GM18519 (cell line): ENCODE results near the gene METAP2.

Experiments
- ATAC-seq: cut with Tn5 transposase; IDR thresholded peaks from one replicate; pipeline ENCODE4 v1.9.1; 2021; ENCODE audit warnings: mild to moderate bottlenecking, moderate library complexity; ENCODE audit not compliant: unreplicated experiment, low FRiP score

Gene METAP2

DNA sequence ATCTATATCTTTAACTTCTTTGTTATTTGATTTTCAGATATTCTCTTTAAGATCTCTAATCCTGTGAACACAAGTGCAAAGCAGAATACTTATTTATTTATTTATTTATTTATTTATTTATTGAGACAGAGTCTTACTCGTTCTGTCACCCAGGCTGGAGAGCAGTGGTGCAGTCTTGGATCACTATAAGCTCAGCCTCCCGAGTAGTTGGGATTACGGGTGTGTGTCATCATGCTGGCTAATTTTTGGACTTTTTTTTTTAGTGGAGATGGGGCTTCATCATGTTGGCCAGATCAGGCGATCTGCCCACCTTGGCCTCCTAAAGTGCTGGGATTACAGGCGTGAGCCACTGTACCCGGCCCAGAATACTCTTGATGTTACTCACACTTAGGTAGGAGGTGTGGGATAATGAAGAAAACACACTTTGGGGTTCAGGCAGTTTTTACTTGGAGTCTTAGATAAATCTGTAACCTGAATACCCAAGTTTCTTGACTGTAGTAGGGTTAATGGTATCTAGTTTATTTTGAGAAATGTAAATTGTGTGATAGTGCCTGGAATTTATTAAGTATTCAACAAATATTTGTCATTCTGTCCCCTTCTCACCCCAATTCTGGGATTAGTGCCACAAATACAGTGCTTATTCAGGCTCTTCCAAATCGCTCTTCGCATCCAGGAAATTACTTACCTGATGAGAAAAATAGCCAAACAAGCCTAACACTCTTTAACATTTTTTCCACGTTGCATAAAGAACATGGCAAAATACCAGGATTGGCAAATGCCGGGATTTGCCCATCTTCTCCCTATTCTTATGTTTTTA, 33.0 kb downstream of the METAP2 start:
- ATAC-seq, result no peak

DNA sequence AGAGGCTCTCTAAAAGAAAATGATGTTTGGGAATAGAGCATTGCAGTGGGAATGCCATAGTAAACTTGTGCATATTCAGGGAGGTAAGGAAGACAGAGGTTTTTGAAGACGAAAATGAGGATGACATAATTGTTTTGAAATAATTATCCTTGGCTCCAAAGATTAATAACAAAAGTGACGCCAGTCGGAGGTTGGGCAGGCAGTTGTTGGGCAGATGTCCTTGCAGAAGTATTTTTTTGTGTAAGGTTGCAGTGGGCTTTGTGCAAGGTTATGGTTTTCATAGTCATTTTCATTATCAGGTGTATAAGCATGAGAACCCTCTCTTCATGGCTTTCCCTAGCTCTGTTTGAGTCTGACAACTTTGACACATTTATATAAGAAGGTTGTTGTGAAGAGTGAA, 35.3 kb downstream of the METAP2 start:
- ATAC-seq, result no peak

DNA sequence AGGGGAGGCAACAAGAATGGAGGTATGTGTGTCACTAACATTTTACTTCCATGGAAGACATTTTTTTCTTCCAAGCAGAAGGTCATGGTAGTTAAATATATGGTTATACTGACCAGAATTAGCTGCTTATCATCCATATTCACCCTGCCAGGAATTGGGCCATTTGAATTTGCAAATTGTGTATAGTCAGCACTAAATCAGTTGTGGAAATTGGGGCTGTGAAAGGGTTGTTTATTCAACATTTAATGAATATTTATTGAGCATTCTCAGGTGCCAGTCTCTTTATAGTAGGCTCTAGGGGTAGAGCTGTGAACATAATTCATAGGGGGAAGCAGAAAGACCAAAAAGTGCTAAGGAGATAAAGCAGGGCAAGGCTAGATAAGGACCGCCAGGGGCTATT, 38.0 kb downstream of the METAP2 start:
- no peak for ATAC-seq

DNA sequence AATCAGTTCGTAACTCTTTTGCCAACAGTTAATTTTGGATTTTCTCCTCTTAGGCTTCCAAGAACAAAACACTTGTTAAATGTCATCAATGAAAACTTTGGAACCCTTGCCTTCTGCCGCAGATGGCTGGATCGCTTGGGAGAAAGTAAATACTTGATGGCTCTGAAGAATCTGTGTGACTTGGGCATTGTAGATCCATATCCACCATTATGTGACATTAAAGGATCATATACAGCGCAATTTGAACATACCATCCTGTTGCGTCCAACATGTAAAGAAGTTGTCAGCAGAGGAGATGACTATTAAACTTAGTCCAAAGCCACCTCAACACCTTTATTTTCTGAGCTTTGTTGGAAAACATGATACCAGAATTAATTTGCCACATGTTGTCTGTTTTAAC, 39.6 kb downstream of the METAP2 start:
- ATAC-seq, result no peak

DNA sequence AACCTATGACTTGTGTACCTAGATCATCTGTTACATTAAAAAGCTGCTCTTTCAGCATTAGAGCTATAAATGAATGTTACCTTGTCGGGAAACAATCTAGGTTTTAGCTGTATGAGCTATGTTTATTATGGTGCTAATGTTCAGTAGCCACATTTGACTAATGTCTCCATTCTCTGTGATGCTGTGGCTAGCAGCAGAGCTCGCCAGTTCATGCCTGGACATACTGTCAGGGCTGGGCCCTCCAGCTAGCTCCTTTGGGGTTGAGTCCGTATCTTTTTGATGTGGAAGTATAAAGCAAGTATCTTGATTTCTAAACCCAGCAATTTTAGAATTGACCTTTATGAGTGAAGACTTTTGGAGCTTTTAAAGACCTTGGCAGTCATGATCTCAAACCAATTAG, 41.2 kb downstream of the METAP2 start:
- no peak for ATAC-seq

DNA sequence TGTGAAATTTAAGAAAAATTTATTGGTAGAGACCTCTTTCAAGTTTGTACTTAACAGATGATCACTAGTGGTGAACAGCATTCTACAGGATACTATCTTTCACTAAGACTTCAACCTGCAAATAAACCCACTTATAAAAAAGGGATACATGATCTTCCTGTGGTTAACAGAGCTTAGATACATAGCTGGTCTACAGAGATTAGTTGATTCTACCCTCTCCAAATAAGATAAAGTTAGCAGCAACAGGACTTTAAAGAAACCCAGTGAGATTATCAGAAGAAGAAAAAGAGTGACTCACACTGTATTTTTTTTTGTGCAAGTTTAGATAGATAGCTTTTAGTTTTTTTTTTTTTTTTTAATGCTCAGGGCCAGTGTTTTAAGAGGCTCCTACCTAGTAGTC, 42.8 kb downstream of the METAP2 start:
- no peak for ATAC-seq

DNA sequence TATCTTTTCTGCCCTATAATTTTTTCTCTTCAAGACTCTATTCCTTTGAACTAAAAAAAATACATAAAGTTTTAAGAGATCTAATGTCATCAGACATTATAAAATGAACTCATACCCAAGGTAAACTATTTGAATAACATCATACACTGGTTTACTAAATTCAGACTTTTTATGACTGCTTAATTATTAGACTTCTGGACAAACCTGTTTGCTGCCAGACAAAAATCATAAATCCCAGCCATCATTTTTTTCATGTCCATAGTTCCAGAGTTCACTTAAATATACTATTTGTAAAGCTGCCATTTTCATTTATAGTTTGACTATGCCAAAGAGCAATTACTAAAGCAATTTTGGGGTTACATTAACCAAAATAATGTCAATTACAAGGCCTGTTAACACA, 43.3 kb downstream of the METAP2 start:
- no peak for ATAC-seq

DNA sequence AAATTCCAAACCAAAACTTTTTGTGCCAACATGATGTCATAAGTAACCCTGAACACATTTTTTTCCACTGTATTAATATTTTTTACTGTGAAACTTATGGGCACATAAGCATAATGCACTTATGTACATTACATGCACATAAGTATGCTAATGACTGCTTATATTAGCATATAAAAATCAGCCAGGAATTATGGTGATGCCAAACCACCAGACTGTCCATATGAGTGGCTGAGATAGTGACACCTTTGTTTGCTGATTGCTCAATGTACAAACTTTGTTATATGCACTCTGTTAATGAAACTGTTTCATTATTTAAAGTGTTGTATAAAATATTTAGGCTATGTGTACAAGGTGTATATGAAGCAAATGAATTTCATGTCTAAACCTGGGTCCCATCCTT, 45.0 kb downstream of the METAP2 start:
- ATAC-seq, result no peak

DNA sequence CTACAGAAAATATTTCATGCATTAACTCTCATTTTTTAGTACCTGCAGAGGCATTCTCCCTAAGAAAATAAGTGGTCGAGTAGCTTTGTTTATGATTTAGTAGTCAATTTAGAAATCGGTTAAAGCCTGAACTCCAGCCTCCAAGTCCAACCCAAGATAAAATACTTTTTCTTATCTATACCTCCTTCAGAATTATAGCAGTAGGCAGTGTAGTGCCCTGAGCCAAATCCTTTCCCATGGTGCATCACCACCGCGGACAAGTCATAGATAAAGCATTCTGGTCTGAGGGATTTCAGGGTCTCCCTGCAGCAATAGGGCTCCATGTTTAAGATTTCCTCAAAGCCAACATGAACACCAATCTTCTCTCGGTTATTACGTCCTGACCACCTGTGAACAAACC, 46.9 kb downstream of the METAP2 start:
- ATAC-seq, result no peak

DNA sequence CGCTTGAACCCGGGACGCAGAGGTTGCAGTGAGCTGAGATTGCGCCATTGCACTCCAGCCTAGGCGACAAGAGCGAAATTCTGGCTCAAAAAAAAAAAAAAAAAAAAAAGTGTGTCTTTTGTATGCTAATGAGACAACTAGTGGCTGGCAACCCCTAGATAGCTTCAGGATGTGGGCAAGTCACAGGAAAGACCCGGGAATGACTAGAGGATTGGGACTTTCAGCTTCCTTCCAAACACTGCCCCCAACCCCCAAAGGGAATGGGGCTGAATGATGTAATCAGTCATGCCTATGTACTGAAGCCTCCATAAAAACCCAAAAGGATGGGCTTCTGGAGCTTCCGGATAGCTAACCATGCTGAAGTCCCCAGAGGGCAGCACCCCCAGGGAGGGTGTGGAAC, 48.7 kb downstream of the METAP2 start:
- ATAC-seq, result no peak

DNA sequence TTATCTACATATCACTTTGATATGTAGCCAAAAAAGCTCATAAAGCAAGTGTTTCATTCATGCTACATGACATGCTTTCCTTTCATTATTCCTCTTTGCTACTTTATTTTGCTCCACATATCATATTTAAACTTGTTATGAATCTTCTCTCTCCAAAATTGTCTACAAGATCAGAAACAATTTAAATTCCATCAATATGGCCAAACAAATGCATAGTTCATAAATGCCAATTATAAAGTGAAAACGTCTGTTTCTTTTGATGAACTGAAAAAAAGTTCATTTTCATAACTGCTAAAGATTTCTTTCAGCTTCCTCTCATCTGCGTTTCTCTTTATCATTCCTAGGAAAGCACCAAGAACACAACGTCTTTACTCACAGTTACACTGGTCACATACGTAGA, 54.5 kb downstream of the METAP2 start:
- ATAC-seq, result no peak

DNA sequence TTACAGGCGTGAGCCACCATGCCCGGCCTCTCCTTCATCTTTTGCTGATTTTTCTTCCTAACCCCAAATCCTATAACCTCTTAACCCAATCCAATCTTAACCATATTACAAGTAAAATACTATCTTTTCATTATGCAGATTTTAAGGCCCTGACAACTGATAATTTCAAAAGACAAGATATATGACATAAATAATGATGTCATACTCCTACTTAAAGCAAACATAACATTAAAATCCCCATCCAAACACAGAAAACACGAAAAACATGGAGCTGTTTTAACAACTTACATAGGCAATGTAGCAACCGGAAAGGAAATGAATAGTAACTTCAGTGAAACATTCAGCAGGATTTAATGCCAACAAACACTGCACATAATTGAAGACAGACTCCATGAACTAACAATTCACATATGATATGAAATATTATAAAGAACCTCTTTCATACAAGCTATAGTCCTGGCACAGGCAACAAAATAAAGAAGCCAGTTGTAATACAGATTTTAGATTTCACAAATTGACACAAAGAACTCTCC, 55.8 kb downstream of the METAP2 start:
- ATAC-seq, result no peak

DNA sequence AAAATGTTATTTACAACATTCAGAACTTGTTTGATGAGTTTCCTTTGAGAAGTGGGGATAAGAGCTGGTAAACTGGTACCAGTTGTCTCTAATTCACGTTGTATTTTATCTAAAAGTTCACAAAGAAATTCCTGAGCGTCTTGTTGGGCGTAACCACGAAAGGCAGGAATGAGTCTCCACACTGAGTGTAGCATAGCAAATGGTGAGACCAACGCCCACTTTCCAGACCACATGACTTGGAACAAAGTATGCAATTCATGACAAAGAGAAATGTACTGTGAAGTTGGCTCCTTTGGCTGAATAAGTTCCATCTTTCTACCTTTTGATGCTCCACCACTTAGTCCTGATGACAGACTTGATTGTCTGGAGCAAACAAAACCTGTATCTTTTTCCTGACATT, 58.9 kb downstream of the METAP2 start:
- no peak for ATAC-seq

DNA sequence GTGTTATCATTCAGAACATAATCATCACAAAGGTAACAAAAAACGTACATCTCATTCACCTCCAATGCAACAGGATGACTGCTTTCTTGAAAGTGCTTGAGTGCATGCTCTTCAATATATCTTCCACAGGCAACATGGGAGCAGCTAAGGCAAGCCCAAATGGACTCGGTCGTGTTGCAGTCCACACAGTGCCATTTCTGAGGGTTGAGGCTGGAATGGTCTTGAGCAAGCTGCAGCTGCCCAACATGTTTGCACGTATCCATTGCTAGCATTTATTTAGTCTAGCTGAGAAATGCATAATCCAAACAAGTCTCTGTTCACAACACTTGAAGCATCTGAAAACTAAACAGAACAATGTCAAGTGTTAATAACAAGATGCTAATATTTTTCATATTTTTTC, 60.0 kb downstream of the METAP2 start:
- ATAC-seq, result no peak

DNA sequence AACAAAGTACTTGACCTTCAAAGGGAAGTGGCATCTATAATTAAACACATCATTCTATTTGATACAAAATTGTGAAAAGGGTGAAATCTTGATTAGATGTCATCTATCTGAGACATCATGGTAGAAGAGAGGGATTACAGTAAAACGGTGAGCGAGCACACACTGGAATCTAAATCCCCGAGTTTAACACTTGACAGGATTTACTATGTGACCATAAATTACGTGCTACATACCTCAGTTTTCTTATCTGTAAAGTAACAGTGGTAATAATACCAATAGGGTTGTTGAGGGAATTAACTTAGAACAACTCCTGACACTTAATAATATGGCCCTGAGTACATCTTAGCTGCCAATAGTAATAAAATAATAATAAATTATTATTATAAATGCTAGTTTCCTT, 64.1 kb downstream of the METAP2 start:
- ATAC-seq, result no peak

DNA sequence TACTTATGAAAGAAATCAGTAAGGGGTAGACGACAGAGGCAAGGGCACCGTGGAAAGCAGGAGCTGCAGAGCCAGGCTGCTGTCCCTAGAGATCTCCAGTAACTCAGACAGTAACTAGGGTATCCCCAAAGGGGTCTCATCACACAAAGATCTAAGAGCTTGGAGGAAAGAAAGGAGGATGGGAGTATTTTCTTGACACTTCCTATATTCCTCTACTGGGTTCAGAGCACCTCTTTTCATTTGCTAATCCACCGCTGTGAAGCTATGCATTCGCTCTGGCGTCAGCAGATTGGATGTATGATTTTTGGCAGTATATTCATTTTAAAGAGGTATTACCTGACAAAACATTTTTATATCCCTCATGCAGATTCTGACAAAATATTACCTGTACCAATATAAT, 64.7 kb downstream of the METAP2 start:
- no peak for ATAC-seq

DNA sequence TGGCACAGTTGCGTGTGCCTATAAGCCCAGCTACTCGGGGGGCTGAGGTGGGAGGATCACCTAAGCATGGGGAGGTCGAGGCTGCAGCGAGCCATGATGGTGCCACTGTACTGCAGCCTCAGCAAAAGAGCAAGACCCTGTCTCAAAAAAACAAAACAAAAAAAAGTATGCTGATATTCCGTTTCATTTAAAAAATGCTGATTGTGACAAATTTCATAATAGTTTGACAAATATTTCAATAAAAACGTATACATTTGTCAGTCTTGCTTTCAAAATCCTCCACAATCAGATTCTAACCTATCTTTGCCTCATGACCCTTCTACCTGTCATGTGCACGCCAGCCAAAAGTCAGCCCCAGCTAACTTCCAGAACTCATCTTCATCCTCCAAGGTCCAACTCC, 67.5 kb downstream of the METAP2 start:
- no peak for ATAC-seq

DNA sequence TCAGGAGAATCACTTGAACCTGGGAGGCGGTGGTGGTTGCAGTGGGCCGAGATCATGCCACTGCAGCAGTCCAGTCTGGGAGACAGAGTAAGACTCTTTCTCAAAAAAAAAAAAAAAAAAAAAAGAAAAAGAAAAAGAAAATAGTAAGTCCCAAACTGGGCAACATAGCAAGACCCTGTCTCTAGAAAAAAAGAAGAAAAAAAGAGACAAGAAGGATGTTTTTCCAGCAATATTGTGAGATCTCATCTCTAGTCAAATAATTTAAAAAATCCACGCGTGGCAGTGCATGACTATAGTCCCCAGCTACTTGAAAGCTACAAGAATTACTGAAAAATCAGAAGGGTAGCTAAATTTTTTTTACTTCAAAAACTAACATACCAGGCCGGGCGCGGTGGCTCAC, 69.4 kb downstream of the METAP2 start:
- ATAC-seq, result no peak

DNA sequence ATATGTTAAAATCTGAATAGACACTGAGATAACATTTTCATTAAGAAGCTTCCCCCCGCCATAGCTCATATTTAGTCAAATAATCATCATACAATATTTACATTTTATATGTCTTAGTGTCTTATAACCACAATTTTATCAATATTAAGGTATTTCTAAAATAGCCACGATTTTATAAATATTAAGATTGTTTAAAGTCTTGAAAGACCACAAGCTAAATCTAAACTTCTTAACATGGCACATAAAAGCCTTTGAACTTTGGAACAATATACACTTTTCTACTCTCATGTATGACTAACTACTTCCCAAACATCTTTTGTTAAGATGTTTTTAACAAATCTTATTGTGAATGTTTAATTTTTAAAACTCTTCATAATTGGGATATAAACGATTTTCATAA, 70.8 kb downstream of the METAP2 start:
- no peak for ATAC-seq

DNA sequence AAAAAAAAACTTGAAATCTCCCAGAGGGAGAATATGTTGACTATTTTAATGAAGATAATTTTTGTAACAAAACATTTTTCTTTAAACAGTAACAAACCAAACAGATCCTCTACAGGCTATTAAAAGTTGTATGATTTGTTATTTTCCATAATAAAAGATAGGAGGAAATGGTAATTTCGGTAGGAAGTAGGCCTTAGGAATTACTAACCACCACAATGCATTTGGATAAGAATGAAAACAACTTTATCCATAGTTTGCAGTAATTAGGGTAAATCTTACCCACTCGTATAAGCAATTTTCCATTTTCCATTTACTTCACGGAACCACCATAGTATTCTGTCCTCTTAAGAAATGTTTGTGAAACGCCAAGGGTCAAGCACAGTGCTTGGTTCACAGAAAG, 71.4 kb downstream of the METAP2 start:
- no peak for ATAC-seq

DNA sequence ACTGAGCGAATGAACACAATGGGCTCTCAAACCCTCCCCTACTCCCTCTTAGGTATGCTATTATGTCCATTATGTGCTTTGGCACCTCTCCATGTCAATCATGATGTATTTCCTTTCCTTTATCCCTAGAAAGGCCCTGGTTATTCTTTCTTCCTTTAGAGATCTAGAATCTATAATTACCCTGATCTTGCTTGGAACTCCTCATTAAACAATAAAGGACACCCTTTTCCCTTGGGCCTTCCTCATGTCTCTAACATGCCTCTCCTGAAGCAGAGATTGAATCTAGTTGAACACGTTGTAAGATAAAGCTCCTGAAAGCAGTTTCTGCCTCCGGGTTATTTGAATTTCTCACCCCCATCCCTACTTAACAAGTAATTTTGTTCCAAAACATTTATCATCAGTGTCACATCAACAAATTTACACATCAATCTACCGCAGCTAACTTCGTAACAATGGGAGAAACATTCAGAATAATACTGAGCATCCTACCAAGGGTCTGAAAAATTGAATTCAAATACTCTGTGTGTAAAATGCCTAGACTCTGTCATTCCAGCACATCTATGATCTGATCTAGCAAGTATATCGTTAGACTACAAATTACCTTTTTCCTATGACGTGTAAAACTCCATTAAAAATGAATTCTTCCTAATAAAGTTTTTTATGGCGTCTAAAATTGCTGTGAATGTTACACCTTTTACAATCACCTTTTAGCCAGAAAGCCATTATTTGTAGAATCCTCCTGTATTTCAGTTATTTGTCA, 72.0 kb downstream of the METAP2 start:
- no peak for ATAC-seq

DNA sequence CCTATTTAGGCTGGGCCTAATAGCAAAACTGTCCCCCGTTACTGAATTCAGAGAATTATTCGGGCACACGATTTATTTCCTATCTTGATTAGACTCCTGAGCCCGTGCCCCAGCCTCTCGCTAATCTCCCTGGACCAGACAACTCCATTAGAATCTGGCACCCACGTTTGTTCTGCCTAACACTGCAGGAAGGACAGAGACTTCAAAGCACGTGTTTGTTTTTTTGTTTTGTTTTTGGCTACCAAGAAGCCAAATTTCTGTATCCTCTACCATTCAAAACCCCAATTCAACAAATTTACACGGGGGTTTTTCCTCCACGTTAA, 72.5 kb downstream of the METAP2 start:
- no peak for ATAC-seq
